GM12878 (cell line): ENCODE results near the gene ACACA. TPM values are rescaled to one million over a fixed set of nuclear protein-coding genes. Genes with fewer than 3 reads are reported as not detected.

Experiments
- ATAC-seq: fragments of 200-7000 bp; cut with Tn5 transposase; 3 replicates; pipeline ENCODE4 v1.9.1; 2020; ENCODE audit warnings: mild to moderate bottlenecking, moderate library complexity
- BruUV-seq: library from RNA; stranded (reverse); fragments of 400-500 nt; replicated peaks from 2 replicates; lab custom pipeline; 2021; lab: Mats Ljungman, UMichigan
- CTCF ChIA-PET: fragments of 300-600 bp; sonication (Branson Sonifier 250); formaldehyde crosslinking; extraction: SDS; loops from one replicate; lab custom pipeline; 2021; ENCODE audit warnings: inconsistent platforms; lab: Yijun Ruan, JAX
- POLR2A ChIA-PET: fragments of 350-600 bp; formaldehyde crosslinking; extraction: SDS; loops from one replicate; lab custom pipeline; 2021; ENCODE audit warnings: inconsistent platforms; lab: Charles Lee
- RAD21 ChIA-PET: fragments of 300-600 bp; sonication (Branson Sonifier 250); formaldehyde crosslinking; loops from one replicate; lab custom pipeline; 2023; ENCODE audit warnings: antibody characterized with exemption; ENCODE audit not compliant: unreplicated experiment; lab: Charles Lee
- SMC1A ChIA-PET: fragments of 300-600 bp; sonication (Branson Sonifier 250); formaldehyde crosslinking; loops from one replicate; lab custom pipeline; 2023; ENCODE audit not compliant: unreplicated experiment, uncharacterized antibody; lab: Charles Lee
- DNase-seq: peaks from one replicate; pipeline ENCODE4 v3.0.0-alpha.2; 2011; ENCODE audit warnings: low read depth, low spot score
- FAIRE-seq: peaks from 3 replicates; lab custom pipeline; 2011; peaks lifted over from hg19 to GRCh38; lab: Jason Lieb, UNC
- H2AFZ ChIP-seq: 2 replicates; pipeline ENCODE4 v1.6.0; 2011; ENCODE audit warnings: low read depth, low read length, control low read depth; ENCODE audit not compliant: control insufficient read depth
- H3K27ac ChIP-seq: 2 replicates; pipeline ENCODE4 v1.5.1; 2011; ENCODE audit warnings: control low read depth; ENCODE audit not compliant: control insufficient read depth, insufficient read depth
- H3K27me3 ChIP-seq, 2 experiments: replicated peaks in 1 of 2; 2 replicates each; pipeline versions ENCODE4 v1.6.0 to v1.6.1; 2011; ENCODE audit warnings: low read length in 1 of 2; ENCODE audit not compliant: control insufficient read depth in 2 of 2, insufficient read depth in 2 of 2
- H3K36me3 ChIP-seq, 2 experiments: 2 replicates each; pipeline ENCODE4 v1.5.1; 2011; ENCODE audit warnings: low read length in 1 of 2; ENCODE audit not compliant: control insufficient read depth in 2 of 2, insufficient read depth in 2 of 2
- H3K4me1 ChIP-seq: 2 replicates; pipeline ENCODE4 v1.6.1; 2011; ENCODE audit warnings: mild to moderate bottlenecking, low read length, moderate library complexity, mixed read lengths; ENCODE audit not compliant: control insufficient read depth, insufficient read depth
- H3K4me2 ChIP-seq: 2 replicates; pipeline ENCODE4 v1.6.0; 2011; ENCODE audit warnings: control low read depth; ENCODE audit not compliant: control insufficient read depth, insufficient read depth
- H3K4me3 ChIP-seq: fragments of 200-600 bp; sonication (generic); 2 replicates; pipeline ENCODE4 v1.5.1; 2016
- H3K79me2 ChIP-seq: 2 replicates; pipeline ENCODE4 v1.6.0; 2011; ENCODE audit warnings: low read length; ENCODE audit not compliant: control insufficient read depth, insufficient read depth
- H3K9ac ChIP-seq: 2 replicates; pipeline ENCODE4 v1.8.0; 2011; ENCODE audit warnings: low read length, control low read depth, mixed read lengths; ENCODE audit not compliant: control insufficient read depth, insufficient read depth
- H3K9me3 ChIP-seq: replicated peaks from 3 replicates; pipeline ENCODE4 v1.5.1; 2011; ENCODE audit warnings: mild to moderate bottlenecking, low read length; ENCODE audit not compliant: control insufficient read depth, insufficient read depth
- H4K20me1 ChIP-seq: 2 replicates; pipeline ENCODE4 v1.6.0; 2011; ENCODE audit not compliant: control insufficient read depth, insufficient read depth
- ASH2L ChIP-seq: fragments of 300-600, 200-600 bp; sonication (generic); IDR thresholded peaks from 2 replicates; pipeline ENCODE4 v1.6.1; 2017; ENCODE audit warnings: low read depth, mild to moderate bottlenecking, borderline replicate concordance
- CHD1 ChIP-seq: IDR thresholded peaks from 2 replicates; pipeline ENCODE4 v1.6.1; 2012; ENCODE audit warnings: low read depth, low read length, improper control_type of control experiment
- ESRRA ChIP-seq: IDR thresholded peaks from 2 replicates; pipeline ENCODE4 v1.6.1; 2012; ENCODE audit warnings: mild to moderate bottlenecking, low read length, improper control_type of control experiment
- ETV6 ChIP-seq, 2 experiments: fragments of 450-650 bp in 1 of 2; IDR thresholded peaks in 1 of 2; conservative IDR thresholded peaks in 1 of 2; 2 replicates each; pipeline ENCODE4 v1.6.1; 2014; ENCODE audit warnings: antibody characterized with exemption in 1 of 2, borderline replicate concordance in 1 of 2, low read depth in 1 of 2, mild to moderate bottlenecking in 1 of 2, moderate library complexity in 1 of 2
- POLR2A ChIP-seq: IDR thresholded peaks from 2 replicates; pipeline ENCODE4 v1.6.1; 2011; ENCODE audit warnings: low read depth, mild to moderate bottlenecking, low read length
- RBBP5 ChIP-seq: fragments of 200-600 bp; sonication (generic); conservative IDR thresholded peaks from 2 replicates; pipeline ENCODE4 v1.6.1; 2016
- WRNIP1 ChIP-seq: IDR thresholded peaks from 2 replicates; pipeline ENCODE4 v1.6.1; 2011; ENCODE audit warnings: low read depth, low read length, improper control_type of control experiment, borderline replicate concordance
- in situ Hi-C: fragments of 300-500 bp; cut with MboI; formaldehyde crosslinking; loops from 9 replicates; pipeline ENCODE4 v1.14.3; 2018; ENCODE audit warnings: mixed read lengths
- intact Hi-C: fragments of 100-400 bp; cut with micrococcal nuclease; formaldehyde crosslinking; loops from one replicate; pipeline ENCODE4 v1.14.2; 2022; ENCODE audit not compliant: unreplicated experiment
- polyA plus RNA-seq, 11 experiments: library from polyadenylated mRNA; depleted of rRNA in 4 of 11; unstranded in 6 of 11; stranded (reverse) in 5 of 11; fragments of >200 nt; fragmentation: Nextera tagmentation in 4 of 11; fragmentation: Illumina TruSeq in 1 of 11; extraction: Ambion mirVana in 4 of 11; extraction: Trizol in 1 of 11; gene quantifications; 1 replicate in 1 of 11; 2 replicates in 10 of 11; pipeline versions ENCODE4 v1.2.1 to v1.2.3, GENCODE V29; 2011 to 2016; ENCODE audit warnings: inconsistent platforms in 2 of 11, missing spikeins in 2 of 11, low read depth in 1 of 11
- total RNA-seq, 4 experiments: library from RNA; depleted of rRNA in 3 of 4; stranded (reverse); fragments of >200 nt in 3 of 4; fragmentation: Illumina TruSeq in 1 of 4; extraction: Trizol in 1 of 4; gene quantifications; 2 replicates each; pipeline versions ENCODE4 v1.2.1 to v1.2.3, GENCODE V29; 2013 to 2021
- TF ChIP-seq, protein P1 (sequence below): IDR thresholded peaks from 2 replicates; pipeline ENCODE4 v1.6.1; 2011; ENCODE audit warnings: low read depth, mild to moderate bottlenecking, low read length, moderate library complexity, borderline replicate concordance; ENCODE audit errors: extremely low read depth
- TF ChIP-seq, protein P2 (sequence below): fragments of 450-650 bp; conservative IDR thresholded peaks from 2 replicates; pipeline ENCODE4 v1.6.1; 2017; ENCODE audit warnings: mild to moderate bottlenecking, moderate library complexity
- TF ChIP-seq, protein P3 (sequence below): fragments of 450-650 bp; IDR thresholded peaks from 2 replicates; pipeline ENCODE4 v1.6.1; 2017; ENCODE audit warnings: mild to moderate bottlenecking, moderate library complexity

ACACA gene
- total and polyA plus RNA-seq, 10 of the 15 experiments (the other 5 are each of a cell fraction or from before 2014, with no cell fraction given), result 12.9 to 74.2 (median 32.0) TPM

DNA sequence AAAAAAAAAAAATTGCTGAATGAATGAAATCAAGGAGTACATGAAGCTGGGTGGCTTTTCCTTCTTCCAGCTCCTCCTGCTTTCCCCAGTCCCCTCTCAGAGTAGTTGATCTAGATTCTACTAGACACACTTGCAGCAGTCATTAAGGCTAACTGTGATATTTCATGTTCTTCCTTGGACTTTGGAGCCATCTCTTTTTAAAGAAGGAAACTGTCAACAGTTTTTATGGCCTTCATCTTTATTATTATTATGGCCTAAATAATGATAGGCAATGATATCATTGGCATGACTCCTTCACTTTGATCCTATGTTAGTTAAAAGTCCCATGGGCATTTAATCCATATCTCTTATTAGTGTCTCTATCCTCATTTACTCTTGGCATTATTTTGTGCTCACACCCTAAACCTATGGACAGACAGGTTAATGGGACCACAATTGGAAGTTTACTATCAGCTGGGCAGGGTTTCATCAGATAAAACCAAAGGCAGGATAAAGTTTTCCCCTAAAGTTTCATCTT is 21.1 kb downstream of the ACACA start:
- Histone ChIP-seq H2AFZ (no peak overlapping the region), H3K27me3 (no peaks in the 10 kb centered on the region), H3K4me2 (no peak overlapping the region), H3K9me3 (no peaks in the 10 kb centered on the region), H3K4me3 (no peak overlapping the region), H3K79me2 (no peaks in the 10 kb centered on the region), H3K9ac (no peak overlapping the region), H3K4me1 (peaks cover under 1% of the 10 kb centered on the region), H3K36me3 (no peaks in the 10 kb centered on the region), H3K27ac (no peak overlapping the region), H4K20me1 (no peaks in the 10 kb centered on the region)
- ChIA-PET POLR2A (no interaction called here), CTCF (interaction anchor here (0.7 to 3.9 kb wide), 3 partner anchors 11 to 137 kb away, joined by 3 to 38 read pairs (median 21); partner anchors contain the start of gene C17orf78), SMC1A (interaction anchor here (0.6 to 4.9 kb wide), 6 partner anchors 9 to 109 kb away, joined by 3 to 27 read pairs (median 3); partner anchors contain the start of gene C17orf78), RAD21 (interaction anchor here (1.8 to 3.7 kb wide), 3 partner anchors 9 to 12 kb away, joined by 6 to 13 read pairs (median 9); no protein-coding TSS in a partner anchor)
- ATAC-seq, result no peak
- in situ Hi-C loops, result no loop called here
- FAIRE-seq, result no peak
- no peak for DNase-seq
- TF ChIP-seq ESRRA (no peak), ETV6 (conservative IDR thresholded peaks at IDR 0.05 in 1 of 2, IDR thresholded peaks at IDR 0.05 in 1 of 2; ENCODE audit: borderline replicate concordance in 1 of 2, low read depth in 1 of 2) (no peak), WRNIP1 (no peak), ASH2L (no peak), RBBP5 (no peak), CHD1 (no peak), POLR2A (no peak)
- TF ChIP-seq, protein P1, sequence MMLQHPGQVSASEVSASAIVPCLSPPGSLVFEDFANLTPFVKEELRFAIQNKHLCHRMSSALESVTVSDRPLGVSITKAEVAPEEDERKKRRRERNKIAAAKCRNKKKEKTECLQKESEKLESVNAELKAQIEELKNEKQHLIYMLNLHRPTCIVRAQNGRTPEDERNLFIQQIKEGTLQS, result no peak
- TF ChIP-seq, protein P2, sequence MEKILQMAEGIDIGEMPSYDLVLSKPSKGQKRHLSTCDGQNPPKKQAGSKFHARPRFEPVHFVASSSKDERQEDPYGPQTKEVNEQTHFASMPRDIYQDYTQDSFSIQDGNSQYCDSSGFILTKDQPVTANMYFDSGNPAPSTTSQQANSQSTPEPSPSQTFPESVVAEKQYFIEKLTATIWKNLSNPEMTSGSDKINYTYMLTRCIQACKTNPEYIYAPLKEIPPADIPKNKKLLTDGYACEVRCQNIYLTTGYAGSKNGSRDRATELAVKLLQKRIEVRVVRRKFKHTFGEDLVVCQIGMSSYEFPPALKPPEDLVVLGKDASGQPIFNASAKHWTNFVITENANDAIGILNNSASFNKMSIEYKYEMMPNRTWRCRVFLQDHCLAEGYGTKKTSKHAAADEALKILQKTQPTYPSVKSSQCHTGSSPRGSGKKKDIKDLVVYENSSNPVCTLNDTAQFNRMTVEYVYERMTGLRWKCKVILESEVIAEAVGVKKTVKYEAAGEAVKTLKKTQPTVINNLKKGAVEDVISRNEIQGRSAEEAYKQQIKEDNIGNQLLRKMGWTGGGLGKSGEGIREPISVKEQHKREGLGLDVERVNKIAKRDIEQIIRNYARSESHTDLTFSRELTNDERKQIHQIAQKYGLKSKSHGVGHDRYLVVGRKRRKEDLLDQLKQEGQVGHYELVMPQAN, result no peak
- TF ChIP-seq, protein P3, sequence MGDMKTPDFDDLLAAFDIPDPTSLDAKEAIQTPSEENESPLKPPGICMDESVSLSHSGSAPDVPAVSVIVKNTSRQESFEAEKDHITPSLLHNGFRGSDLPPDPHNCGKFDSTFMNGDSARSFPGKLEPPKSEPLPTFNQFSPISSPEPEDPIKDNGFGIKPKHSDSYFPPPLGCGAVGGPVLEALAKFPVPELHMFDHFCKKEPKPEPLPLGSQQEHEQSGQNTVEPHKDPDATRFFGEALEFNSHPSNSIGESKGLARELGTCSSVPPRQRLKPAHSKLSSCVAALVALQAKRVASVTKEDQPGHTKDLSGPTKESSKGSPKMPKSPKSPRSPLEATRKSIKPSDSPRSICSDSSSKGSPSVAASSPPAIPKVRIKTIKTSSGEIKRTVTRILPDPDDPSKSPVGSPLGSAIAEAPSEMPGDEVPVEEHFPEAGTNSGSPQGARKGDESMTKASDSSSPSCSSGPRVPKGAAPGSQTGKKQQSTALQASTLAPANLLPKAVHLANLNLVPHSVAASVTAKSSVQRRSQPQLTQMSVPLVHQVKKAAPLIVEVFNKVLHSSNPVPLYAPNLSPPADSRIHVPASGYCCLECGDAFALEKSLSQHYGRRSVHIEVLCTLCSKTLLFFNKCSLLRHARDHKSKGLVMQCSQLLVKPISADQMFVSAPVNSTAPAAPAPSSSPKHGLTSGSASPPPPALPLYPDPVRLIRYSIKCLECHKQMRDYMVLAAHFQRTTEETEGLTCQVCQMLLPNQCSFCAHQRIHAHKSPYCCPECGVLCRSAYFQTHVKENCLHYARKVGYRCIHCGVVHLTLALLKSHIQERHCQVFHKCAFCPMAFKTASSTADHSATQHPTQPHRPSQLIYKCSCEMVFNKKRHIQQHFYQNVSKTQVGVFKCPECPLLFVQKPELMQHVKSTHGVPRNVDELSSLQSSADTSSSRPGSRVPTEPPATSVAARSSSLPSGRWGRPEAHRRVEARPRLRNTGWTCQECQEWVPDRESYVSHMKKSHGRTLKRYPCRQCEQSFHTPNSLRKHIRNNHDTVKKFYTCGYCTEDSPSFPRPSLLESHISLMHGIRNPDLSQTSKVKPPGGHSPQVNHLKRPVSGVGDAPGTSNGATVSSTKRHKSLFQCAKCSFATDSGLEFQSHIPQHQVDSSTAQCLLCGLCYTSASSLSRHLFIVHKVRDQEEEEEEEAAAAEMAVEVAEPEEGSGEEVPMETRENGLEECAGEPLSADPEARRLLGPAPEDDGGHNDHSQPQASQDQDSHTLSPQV, result no peak
- intact Hi-C loops, result no loop called here
- no TSS peak for BruUV-seq
